ENCODE data around the gene PPP2R5C.

- no peak for TF ChIP-seq CTCF (IDR thresholded peaks at IDR 0.05)
- TF ChIP-seq POLR2A (IDR thresholded peaks at IDR 0.05), result no peak
Observed at GRCh38 chr14:101858791-101859537, 97.5 kb downstream of the PPP2R5C start.

Data from uterus (tissue), 2 donors.